Urothelium cell line (cell line): Measurements from ENCODE around the gene NCK1.
"Not testable (repeated sequence)": the region's sequence is repeated elsewhere in the genome, so short reads cannot be mapped to it uniquely, and the experiment has no call there.

Experiments
- DNase-seq: peaks from one replicate; pipeline ENCODE4 v3.0.0; 2011; ENCODE audit warnings: low spot score, mixed read lengths
- FAIRE-seq: peaks from 2 replicates; lab custom pipeline; 2011; peaks lifted over from hg19 to GRCh38; lab: Jason Lieb, UNC

The NCK1 gene

GRCh38 chr3:136939489-136939888, 77.5 kb downstream of the NCK1 start:
- FAIRE-seq = no peak
- DNase-seq = no peak

DNA sequence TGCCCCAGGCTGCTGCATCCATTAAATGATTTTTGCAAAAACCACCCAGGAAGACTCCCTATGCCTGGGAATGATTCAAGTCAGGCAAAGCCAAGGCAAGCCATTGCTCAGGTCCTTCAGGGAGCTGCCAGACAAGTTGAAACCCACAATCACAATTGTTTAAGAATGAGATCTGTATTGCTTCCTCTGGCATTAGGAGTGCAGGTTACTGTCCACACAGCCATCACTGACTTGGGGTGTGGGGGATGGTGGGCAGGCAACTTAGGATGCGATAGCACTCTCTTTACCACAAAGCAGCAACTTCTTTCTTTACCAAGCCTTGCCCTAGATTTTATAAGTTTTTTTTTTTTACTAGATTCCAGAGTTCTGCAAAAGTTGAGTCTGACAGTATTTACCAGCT, 80.8 kb downstream of the NCK1 start:
- no peak for DNase-seq
- no peak for FAIRE-seq

GRCh38 chr3:136943436-136943835, 81.4 kb downstream of the NCK1 start:
- DNase-seq = no peak
- no peak for FAIRE-seq

DNA sequence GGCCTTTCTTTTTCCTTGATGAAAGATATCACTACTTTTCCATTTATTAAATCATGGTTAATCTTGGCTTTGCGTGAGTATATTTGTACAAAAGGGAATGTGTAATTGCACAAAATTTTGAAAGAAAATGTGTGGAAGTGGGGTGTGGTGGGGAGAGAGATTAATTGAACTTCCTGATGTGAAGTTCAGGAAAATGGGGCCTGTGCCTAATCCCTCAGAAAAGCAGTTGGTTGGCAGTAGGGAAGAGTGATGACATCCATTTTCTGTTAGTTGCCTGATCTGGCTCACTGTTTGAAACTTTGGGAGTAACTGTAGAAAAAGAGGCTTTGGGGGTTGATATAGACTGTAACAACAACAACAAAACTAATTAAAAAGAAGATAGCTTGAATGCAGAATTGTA, 85.0 kb downstream of the NCK1 start:
- DNase-seq (no peak), FAIRE-seq (no peak)

DNA sequence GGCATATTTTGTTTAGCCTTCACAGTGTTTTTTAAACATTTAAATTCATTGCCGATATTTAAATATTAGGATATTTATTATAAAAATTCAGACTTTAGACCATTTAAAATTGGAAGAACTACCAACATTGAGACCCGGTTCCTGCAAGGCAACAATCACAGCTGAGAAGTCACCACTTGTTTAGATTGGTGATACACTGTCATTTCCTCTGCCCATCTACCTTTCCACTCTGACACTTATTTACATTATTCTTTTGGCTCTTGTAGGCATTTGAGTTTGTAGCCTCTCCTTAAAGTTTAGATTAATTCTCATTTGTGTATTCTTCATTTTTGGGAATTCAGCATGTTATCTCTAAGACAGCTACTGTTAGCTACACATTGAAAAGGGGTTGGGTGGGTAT, 85.5 kb downstream of the NCK1 start:
- DNase-seq (no peak), FAIRE-seq (no peak)

DNA sequence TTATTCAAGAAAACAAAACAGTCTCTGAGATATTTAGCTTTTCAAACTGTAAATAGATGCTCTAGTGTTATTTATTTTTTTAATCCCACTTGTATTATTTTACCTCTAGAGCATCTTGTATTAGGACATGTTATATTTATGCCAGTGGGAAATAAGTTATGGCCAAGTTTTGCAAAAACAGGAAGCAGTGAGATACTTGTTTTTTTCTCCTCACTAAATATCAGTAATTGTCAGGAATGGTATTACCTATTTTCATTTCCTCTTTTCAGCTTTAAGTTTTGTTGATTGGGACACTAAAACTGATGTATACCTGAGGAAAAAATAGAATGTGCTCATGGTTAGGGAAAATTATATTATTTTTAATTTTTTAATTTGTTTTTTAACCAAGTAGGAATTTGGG, 87.1 kb downstream of the NCK1 start:
- no peak for FAIRE-seq
- DNase-seq = no peak

DNA sequence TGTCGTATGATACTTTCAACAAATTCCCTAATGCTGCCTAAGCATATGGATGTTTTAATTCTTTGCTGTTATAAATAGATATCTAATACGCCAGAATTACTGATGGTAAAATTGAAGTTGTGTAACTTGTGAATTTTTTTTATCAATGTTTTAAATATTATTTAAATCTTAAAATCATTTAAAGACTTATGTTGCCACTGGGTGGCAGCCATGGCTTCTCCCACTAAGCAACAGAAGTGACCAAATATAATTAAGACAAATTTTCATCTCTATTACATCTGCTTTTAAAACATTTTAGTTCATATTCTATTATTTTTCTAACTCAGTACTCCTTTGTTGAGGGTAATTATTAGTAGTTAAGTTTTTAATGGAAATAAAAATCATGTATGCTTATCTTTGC, 87.7 kb downstream of the NCK1 start:
- FAIRE-seq (no peak), DNase-seq (no peak)

DNA sequence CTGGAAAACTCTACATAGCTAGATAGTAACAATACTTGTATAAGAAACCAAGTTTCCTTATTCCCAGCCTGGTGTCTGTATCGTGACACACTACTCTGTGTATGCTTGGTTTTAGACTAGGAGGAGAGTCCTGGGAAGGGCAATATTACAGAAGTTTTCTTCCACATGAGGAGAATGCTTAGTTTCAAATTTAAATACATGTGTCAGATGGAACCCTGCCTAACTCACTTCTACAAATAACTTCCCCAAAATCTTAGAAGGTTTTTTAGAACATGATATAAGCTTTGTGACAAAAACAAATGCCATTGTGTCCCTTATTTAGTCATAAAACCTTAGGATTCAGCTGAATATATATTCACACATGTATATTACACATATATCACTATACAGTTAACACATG, 88.6 kb downstream of the NCK1 start:
- DNase-seq = no peak
- FAIRE-seq = no peak

DNA sequence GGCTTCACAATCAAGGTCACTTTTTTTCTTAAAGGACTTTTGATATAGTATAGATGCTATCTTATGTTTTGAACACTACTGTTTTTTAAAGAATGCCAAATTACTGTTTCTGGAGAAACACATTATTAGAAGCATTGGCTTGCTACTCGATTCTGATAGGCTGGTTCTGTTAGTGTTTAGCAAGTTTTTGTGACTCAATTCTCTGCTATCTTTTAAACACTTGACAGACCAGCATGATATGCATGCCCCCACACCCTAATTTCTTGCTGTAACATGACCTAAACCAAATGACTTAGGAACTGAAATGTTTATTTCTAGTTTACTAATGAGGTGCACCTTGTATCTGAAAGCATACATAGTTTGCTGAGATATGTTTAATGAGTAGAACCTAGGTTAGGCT, 90.3 kb downstream of the NCK1 start:
- FAIRE-seq (no peak), DNase-seq (no peak)

GRCh38 chr3:136954251-136954650, 92.2 kb downstream of the NCK1 start:
- FAIRE-seq = no peak
- no peak for DNase-seq

DNA sequence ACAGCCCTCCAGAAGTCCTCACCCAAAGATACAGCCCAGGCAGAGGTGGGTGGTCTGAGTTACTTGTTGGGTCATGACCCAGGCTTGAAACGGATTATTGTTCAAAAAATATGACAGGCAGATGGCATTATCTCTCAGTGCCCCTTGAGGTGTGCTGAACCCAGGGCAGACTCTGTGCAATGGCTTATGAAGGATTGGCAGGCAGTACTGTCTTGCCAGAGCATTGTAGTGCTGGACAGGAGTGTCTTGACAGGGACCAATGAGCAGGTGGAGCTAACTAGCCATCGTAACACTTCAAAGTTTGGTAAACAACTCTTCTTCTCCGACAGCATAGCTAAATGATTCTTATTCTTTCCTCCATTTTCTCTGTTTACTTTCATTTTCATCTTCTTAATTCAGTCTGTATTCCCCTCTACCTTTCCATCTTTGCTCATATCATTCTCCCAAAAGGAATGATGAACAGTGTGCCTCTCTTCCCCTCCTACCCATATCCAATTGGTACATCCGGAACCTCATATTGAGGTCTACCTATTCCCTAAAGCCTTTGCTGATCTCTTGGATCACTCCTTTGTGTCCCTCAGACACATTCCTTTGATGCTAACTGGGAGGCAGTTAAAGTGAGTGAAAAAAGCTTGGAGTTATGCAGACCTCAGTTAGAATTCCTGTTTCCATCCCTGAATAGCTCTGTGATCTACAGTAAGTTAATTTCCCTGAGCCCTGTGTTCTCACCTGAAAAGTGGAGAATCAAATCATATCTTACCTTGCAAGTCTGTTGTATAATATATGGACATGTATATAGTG, 93.2 kb downstream of the NCK1 start:
- DNase-seq (no peak), FAIRE-seq (no peak)

- DNase-seq (peak; percentile 9), FAIRE-seq (no peak)
These were observed 93.8 kb downstream of the NCK1 start for GRCh38 chr3:136955813-136956212.

DNA sequence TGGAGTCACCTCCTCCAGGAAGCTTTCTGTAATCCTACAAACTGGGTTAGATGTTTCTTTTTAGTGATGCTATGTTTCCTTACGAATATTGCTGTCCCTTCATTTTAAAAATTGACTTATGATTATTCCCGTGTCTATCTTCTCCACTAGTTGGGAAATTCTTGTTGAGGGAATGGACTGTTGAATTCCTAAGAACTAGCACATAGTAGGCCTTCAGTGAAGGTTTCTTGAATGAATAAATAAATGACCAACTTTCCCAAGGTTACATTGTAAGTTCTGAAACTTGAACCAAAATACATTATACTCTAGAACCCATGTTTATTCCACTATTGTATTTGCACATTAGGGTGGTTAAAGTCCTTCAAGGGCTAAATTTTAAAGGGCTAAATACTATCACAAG, 95.0 kb downstream of the NCK1 start:
- FAIRE-seq (no peak), DNase-seq (no peak)

- FAIRE-seq (no peak), DNase-seq (no peak)
These were observed 95.8 kb downstream of the NCK1 start, which contains the start of gene IL20RB for GRCh38 chr3:136957751-136958288. TSS of gene IL20RB (plus strand) at chr3:136957983. CDS start at chr3:136958114, 131 bp downstream.

GRCh38 chr3:136958939-136959338, 96.9 kb downstream of the NCK1 start:
- DNase-seq = no peak
- FAIRE-seq = no peak

DNA sequence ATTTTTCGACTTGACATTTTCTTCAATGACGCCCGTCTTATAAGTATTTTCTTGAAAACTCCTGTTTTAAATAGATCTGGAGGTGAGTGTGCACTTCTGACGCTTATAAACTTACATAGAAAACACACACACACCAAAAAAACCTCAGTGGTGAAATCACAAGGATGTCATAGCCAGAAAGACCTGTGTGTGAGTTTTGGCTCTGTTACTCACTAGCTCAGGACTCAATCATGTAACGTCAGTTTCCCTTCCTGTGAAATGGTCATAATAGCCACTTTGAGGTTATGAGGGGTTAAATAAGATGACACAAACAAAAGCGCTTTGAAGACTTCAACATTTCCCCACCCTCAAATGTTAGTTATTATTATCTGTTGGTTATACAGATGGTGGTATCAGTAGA, 97.6 kb downstream of the NCK1 start:
- FAIRE-seq (no peak), DNase-seq (no peak)

- FAIRE-seq (no peak), DNase-seq (no peak)
These were observed 99.1 kb downstream of the NCK1 start for GRCh38 chr3:136960838-136961836.

DNA sequence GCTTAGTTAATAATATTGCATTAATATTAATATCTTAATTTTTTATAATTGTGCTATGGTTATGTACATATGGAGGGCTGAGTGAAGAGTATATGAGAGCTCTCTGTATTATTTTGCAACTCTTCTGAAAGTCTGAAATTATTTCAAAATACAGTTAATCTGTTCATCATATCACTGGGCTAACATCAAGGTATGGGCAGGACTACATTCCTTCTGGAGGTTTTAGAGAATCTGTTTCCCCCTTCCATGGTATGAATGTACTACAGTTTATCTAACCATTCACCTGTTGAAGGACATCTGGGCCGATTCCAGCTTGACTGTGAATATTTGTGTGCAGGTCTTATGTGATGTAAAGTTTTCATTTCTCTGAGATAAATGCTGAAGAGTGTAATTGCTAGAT, 100.9 kb downstream of the NCK1 start:
- FAIRE-seq (no peak), DNase-seq (no peak)

DNA sequence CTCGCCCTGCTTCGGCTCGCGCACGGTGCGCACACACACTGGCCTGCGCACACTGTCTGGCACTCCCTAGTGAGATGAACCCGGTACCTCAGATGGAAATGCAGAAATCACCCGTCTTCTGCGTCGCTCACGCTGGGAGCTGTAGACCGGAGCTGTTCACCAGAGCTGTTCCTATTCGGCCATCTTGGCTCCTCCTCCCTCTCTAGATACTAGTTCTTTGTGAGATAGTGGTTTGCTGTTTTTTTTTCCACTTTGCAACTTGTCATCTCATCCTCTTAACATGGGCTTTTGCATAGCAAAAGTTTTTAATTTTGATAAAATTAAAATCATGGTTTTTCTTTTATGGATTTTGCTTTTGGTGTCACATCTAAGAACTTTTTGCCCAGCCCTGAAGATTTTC, 107.5 kb downstream of the NCK1 start:
- FAIRE-seq, DNase-seq: not testable (repeated sequence)

- DNase-seq (no peak), FAIRE-seq (no peak)
These were observed 111.3 kb downstream of the NCK1 start for GRCh38 chr3:136973352-136973751.

DNA sequence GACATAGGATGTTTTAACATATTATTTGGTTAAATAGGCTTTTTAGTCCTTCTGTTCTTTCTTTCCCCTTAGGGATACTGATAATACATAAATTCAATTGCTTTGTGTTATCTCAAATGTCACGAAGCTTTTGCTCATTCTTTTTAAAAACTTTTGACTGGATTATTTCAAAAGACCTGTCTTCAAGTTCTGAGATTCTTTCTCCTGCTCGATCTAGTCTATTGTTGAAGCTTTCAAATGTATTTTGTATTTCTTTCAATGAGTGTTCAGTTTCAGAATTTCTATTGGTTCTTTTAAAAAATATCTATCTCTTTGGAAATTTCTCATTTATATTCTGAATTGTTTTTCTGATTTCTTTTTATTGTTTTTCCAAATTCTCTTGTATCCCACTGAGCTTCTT, 112.7 kb downstream of the NCK1 start:
- no peak for DNase-seq
- no peak for FAIRE-seq

GRCh38 chr3:136979204-136979603, 117.2 kb downstream of the NCK1 start:
- no peak for DNase-seq
- no peak for FAIRE-seq
